Stimulated activated CD4-positive, alpha-beta T cell treated with anti-CD3 and anti-CD28 coated beads, Interleukin-1b, Interleukin-23, amount 100 ng/mL, for 1 hour (primary cell): ENCODE results near the gene ATXN1.
"Not testable (repeated sequence)": the region's sequence is repeated elsewhere in the genome, so short reads cannot be mapped to it uniquely, and the experiment has no call there.

Experiments
- DNase-seq, 2 donors: peaks; one replicate each; pipeline ENCODE4 v3.0.0-alpha.2; 2020; ENCODE audit warnings: low read depth in 2 of 2

Gene ATXN1

GRCh38 chr6:16720861-16721260 lies 40.4 kb downstream of the ATXN1 start:
- DNase-seq, result no peak

GRCh38 chr6:16719488-16719887 lies 41.8 kb downstream of the ATXN1 start:
- no peak for DNase-seq

- DNase-seq, result no peak
Observed at GRCh38 chr6:16718356-16718755, 42.9 kb downstream of the ATXN1 start.

- DNase-seq, result no peak
Observed at GRCh38 chr6:16717275-16717942, 43.9 kb downstream of the ATXN1 start.

GRCh38 chr6:16716321-16716858 lies 44.9 kb downstream of the ATXN1 start:
- no peak for DNase-seq

GRCh38 chr6:16713597-16713996 lies 47.7 kb downstream of the ATXN1 start:
- no peak for DNase-seq

- DNase-seq, result no peak
Observed at GRCh38 chr6:16712931-16713484, 48.3 kb downstream of the ATXN1 start.

GRCh38 chr6:16712255-16712930 lies 48.9 kb downstream of the ATXN1 start:
- no peak for DNase-seq

GRCh38 chr6:16711546-16712254 lies 49.6 kb downstream of the ATXN1 start:
- no peak for DNase-seq

GRCh38 chr6:16706911-16707783 lies 54.1 kb downstream of the ATXN1 start:
- DNase-seq, result no peak

- DNase-seq, result not testable (repeated sequence)
Observed at GRCh38 chr6:16706491-16706890, 54.8 kb downstream of the ATXN1 start.

- DNase-seq, result no peak
Observed at GRCh38 chr6:16706029-16706428, 55.2 kb downstream of the ATXN1 start.

- DNase-seq, result no peak
Observed at GRCh38 chr6:16705081-16705993, 55.9 kb downstream of the ATXN1 start.

GRCh38 chr6:16704401-16705045 lies 56.7 kb downstream of the ATXN1 start:
- no peak for DNase-seq

- DNase-seq, result not testable (repeated sequence)
Observed at GRCh38 chr6:16702627-16703378, 58.5 kb downstream of the ATXN1 start.

GRCh38 chr6:16700916-16701234 lies 60.4 kb downstream of the ATXN1 start:
- no peak for DNase-seq

- no peak for DNase-seq
Observed at GRCh38 chr6:16700202-16700915, 60.9 kb downstream of the ATXN1 start.
